GM23248 (cell line): Measurements from ENCODE around the gene RERE. TPM values are rescaled to one million over a fixed set of nuclear protein-coding genes. Genes with fewer than 3 reads are reported as not detected.

Experiments used
- DNase-seq: peaks from one replicate; pipeline ENCODE4 v3.0.0-alpha.2; 2015
- H2AFZ ChIP-seq: fragments of 200-600 bp; sonication (generic); 2 replicates; pipeline ENCODE4 v1.6.1; 2016; ENCODE audit warnings: antibody characterized with exemption
- H3F3A ChIP-seq: fragments of 200-600 bp; sonication (generic); 2 replicates; pipeline ENCODE4 v1.6.1; 2016; ENCODE audit warnings: mild to moderate bottlenecking, antibody characterized with exemption, mixed run types; ENCODE audit not compliant: insufficient read depth
- H3K27ac ChIP-seq: fragments of 200-600 bp; sonication (generic); 2 replicates; pipeline ENCODE4 v1.5.1; 2016; ENCODE audit warnings: mild to moderate bottlenecking
- H3K27me3 ChIP-seq: fragments of 200-600 bp; sonication (generic); replicated peaks from 2 replicates; pipeline ENCODE4 v1.6.1; 2016; ENCODE audit warnings: mild to moderate bottlenecking; ENCODE audit not compliant: insufficient read depth
- H3K36me3 ChIP-seq: fragments of 200-600 bp; sonication (generic); 2 replicates; pipeline ENCODE4 v1.6.1; 2016; ENCODE audit warnings: low read depth, mild to moderate bottlenecking
- H3K4me1 ChIP-seq: fragments of 200-600 bp; sonication (generic); 2 replicates; pipeline ENCODE4 v1.6.1; 2016; ENCODE audit warnings: mild to moderate bottlenecking; ENCODE audit not compliant: insufficient read depth
- H3K4me2 ChIP-seq: fragments of 200-600 bp; sonication (generic); one replicate; pipeline ENCODE4 v1.6.1; 2016; ENCODE audit warnings: mild to moderate bottlenecking; ENCODE audit not compliant: unreplicated experiment
- H3K4me3 ChIP-seq: fragments of 200-600 bp; sonication (generic); 2 replicates; pipeline ENCODE4 v1.5.1; 2016; ENCODE audit warnings: mild to moderate bottlenecking
- H3K79me2 ChIP-seq: fragments of 200-600 bp; sonication (generic); 2 replicates; pipeline ENCODE4 v1.6.1; 2016; ENCODE audit warnings: mild to moderate bottlenecking; ENCODE audit not compliant: insufficient read depth
- H3K9ac ChIP-seq: fragments of 200-600 bp; sonication (generic); 2 replicates; pipeline ENCODE4 v1.6.1; 2016; ENCODE audit warnings: mild to moderate bottlenecking
- H3K9me2 ChIP-seq: fragments of 200-600 bp; sonication (generic); 2 replicates; pipeline ENCODE4 v1.6.1; 2016; ENCODE audit warnings: mixed run types, mild to moderate bottlenecking, moderate library complexity; ENCODE audit not compliant: insufficient read depth
- H3K9me3 ChIP-seq: fragments of 200-600 bp; sonication (generic); one replicate; pipeline ENCODE4 v1.6.1; 2017; ENCODE audit warnings: low read depth
- H4K20me1 ChIP-seq: fragments of 200-600 bp; sonication (generic); 2 replicates; pipeline ENCODE4 v1.6.0; 2016; ENCODE audit not compliant: insufficient read depth
- EZH2 ChIP-seq: fragments of 200-600 bp; sonication (generic); IDR thresholded peaks from 2 replicates; pipeline ENCODE4 v1.6.1; 2018; ENCODE audit warnings: antibody characterized with exemption, mild to moderate bottlenecking; ENCODE audit not compliant: insufficient read depth, poor library complexity, severe bottlenecking
- EZH2phosphoT487 ChIP-seq: fragments of 200-600 bp; sonication (generic); IDR thresholded peaks from 2 replicates; pipeline ENCODE4 v1.6.1; 2018; ENCODE audit warnings: antibody characterized with exemption, moderate library complexity, mild to moderate bottlenecking, low read depth; ENCODE audit not compliant: insufficient read depth
- WGBS, 2 experiments: methylation state at CpG; one replicate each; pipeline ENCODE4 v1.1.6; 2015 to 2017; ENCODE audit warnings: low lambda C conversion rate in 2 of 2, low coverage in 1 of 2; ENCODE audit errors: missing lambda C conversion rate in 2 of 2; 5-methylcytosine and 5-hydroxymethylcytosine counted together
- in situ Hi-C: fragments of 300-500 bp; cut with MboI; formaldehyde crosslinking; loops from 2 replicates; pipeline ENCODE4 v1.15.0; 2020
- polyA plus RNA-seq: library from polyadenylated mRNA; unstranded; fragments of >200 nt; fragmentation: Nextera tagmentation; extraction: Ambion mirVana; gene quantifications from 2 replicates; pipeline ENCODE4 v1.2.1, GENCODE V29; 2016
- total RNA-seq: library from RNA; depleted of rRNA; stranded (reverse); fragments of >200 nt; shearing (Covaris generic); gene quantifications from 2 replicates; pipeline ENCODE4 v1.2.3, GENCODE V29; 2014

Gene RERE
- total and polyA plus RNA-seq, 2 experiments from 2014 or later: 26.0 to 26.2 TPM

GRCh38 chr1:8365661-8366362 lies 451.6 kb downstream of the RERE start:
- 89 to 91% methylated on average over 24 of the region's 24 CpGs for WGBS, 2 experiments
- TF ChIP-seq EZH2phosphoT487: no peak
- no peak for TF ChIP-seq EZH2

DNA sequence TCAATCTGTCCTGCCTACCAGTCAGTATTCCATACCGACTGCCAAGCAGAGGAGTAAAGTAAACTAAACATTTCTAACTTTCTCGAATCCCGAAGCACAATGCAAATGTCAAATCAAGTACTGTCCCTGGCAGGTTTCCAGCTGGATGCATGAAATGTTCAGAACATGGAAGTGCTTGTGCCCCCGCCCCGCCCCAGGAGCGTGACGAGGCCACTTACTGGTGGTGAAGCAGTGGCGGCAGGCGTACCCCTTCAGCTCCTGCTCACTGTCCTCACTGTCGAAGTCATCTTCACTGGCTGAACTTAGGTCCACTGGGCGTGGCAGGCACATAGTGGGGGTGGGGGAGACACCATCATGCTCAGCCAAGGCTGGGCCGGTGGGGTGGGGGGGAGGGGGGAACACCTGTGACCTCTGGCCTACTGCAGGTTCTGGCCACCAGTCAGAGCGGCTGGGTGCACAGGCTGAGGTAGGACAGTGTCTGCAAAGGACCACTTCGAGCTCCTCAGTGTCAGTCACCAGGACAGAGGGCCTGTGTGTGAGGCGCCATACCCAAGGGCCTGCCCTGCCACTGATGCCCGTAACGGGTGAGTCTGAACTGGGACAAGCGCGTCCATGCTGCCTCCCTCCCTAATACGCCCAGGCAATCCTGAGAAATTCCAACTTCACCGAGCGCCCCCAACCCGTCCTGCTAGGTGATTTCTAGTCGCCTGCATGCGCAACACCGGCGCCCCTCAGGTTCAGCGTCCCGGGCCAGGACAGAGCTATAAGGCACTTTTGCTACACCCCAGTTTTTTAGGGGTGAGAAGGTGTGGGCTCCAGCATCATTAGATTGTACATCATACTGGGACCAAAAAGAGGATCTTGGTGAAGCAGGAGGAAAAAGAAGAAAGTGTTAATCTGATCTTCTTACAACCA lies 452.7 kb downstream of the RERE start:
- no peak for DNase-seq
- H3F3A ChIP-seq: no peaks in the 10 kb centered on the region
- no peaks in the 10 kb centered on the region for H3K9me3 ChIP-seq
- WGBS, 2 experiments: 87 to 88% methylated on average over 26 to 28 of the region's 29 CpGs
- no peaks in the 10 kb centered on the region for H3K4me1 ChIP-seq
- in situ Hi-C loops: no loop called here
- H3K27me3 ChIP-seq: no peaks in the 10 kb centered on the region
- H3K79me2 ChIP-seq: peaks cover 65% of the 10 kb centered on the region
- peaks cover 12% of the 10 kb centered on the region; the same call in 1 of the 2 replicates for H3K36me3 ChIP-seq
- no peak overlapping the region for H3K9ac ChIP-seq
- H3K4me3 ChIP-seq: no peak overlapping the region
- H3K27ac ChIP-seq: no peak overlapping the region
- H2AFZ ChIP-seq: no peak overlapping the region
- TF ChIP-seq EZH2phosphoT487: no peak
- no peak for TF ChIP-seq EZH2
- H4K20me1 ChIP-seq: no peaks in the 10 kb centered on the region
- H3K4me2 ChIP-seq: no peak overlapping the region
- H3K9me2 ChIP-seq: no peaks in the 10 kb centered on the region

More at GRCh38 chr1:8365661-8366362, 451.6 kb downstream of the RERE start:
- H3K4me1 ChIP-seq: peaks cover 4% of the 10 kb centered on the region
- no peaks in the 10 kb centered on the region for H3K9me2 ChIP-seq
- H3K9me3 ChIP-seq: no peaks in the 10 kb centered on the region
- H2AFZ ChIP-seq: no peak overlapping the region
- H3K9ac ChIP-seq: no peak overlapping the region
- H3K4me3 ChIP-seq: no peak overlapping the region
- no peak overlapping the region for H3K4me2 ChIP-seq
- H4K20me1 ChIP-seq: no peaks in the 10 kb centered on the region
- no peaks in the 10 kb centered on the region for H3F3A ChIP-seq
- H3K36me3 ChIP-seq: peaks cover 12% of the 10 kb centered on the region; the same call in 1 of the 2 replicates
- in situ Hi-C loops: no loop called here
- no peak overlapping the region for H3K27ac ChIP-seq
- no peak for DNase-seq
- no peaks in the 10 kb centered on the region for H3K27me3 ChIP-seq
- H3K79me2 ChIP-seq: peaks cover 75% of the 10 kb centered on the region

GRCh38 chr1:8363767-8364301 lies 453.6 kb downstream of the RERE start:
- no peak overlapping the region for H3K9ac ChIP-seq
- no peaks in the 10 kb centered on the region for H3F3A ChIP-seq
- peaks cover 55% of the 10 kb centered on the region for H3K79me2 ChIP-seq
- H3K27ac ChIP-seq: no peak overlapping the region
- H3K4me1 ChIP-seq: no peaks in the 10 kb centered on the region
- DNase-seq: no peak
- TF ChIP-seq EZH2 (no peak), EZH2phosphoT487 (no peak)
- 82 to 88% methylated on average over 16 to 18 of the region's 18 CpGs for WGBS, 2 experiments
- no peaks in the 10 kb centered on the region for H3K9me2 ChIP-seq
- H3K4me2 ChIP-seq: no peak overlapping the region
- H3K9me3 ChIP-seq: no peaks in the 10 kb centered on the region
- no peak overlapping the region for H3K4me3 ChIP-seq
- H2AFZ ChIP-seq: no peak overlapping the region
- H4K20me1 ChIP-seq: no peaks in the 10 kb centered on the region
- H3K27me3 ChIP-seq: no peaks in the 10 kb centered on the region
- in situ Hi-C loops: no loop called here
- peaks cover 12% of the 10 kb centered on the region; the same call in 1 of the 2 replicates for H3K36me3 ChIP-seq

- 91 to 92% methylated on average over 8 of the region's 8 CpGs for WGBS, 2 experiments
- H4K20me1 ChIP-seq: no peaks in the 10 kb centered on the region
- H3K36me3 ChIP-seq: peaks cover 12% of the 10 kb centered on the region; the same call in 1 of the 2 replicates
- H3K27ac ChIP-seq: no peak overlapping the region
- H3K79me2 ChIP-seq: peaks cover 50% of the 10 kb centered on the region
- no peak overlapping the region for H3K4me3 ChIP-seq
- in situ Hi-C loops: no loop called here
- no peak overlapping the region for H2AFZ ChIP-seq
- TF ChIP-seq EZH2 (no peak), EZH2phosphoT487 (no peak)
- no peaks in the 10 kb centered on the region for H3K4me1 ChIP-seq
- H3K4me2 ChIP-seq: no peak overlapping the region
- no peaks in the 10 kb centered on the region for H3K9me2 ChIP-seq
- H3K27me3 ChIP-seq: no peaks in the 10 kb centered on the region
- H3K9ac ChIP-seq: no peak overlapping the region
- DNase-seq: no peak
- H3K9me3 ChIP-seq: no peaks in the 10 kb centered on the region
- no peaks in the 10 kb centered on the region for H3F3A ChIP-seq
Observed at GRCh38 chr1:8363186-8363766, 454.2 kb downstream of the RERE start.
